PC-3 (cell line): ENCODE results near the gene TELO2. TPM values are rescaled to one million over a fixed set of nuclear protein-coding genes. Genes with fewer than 3 reads are reported as not detected.

Experiments
- ATAC-seq: fragments of 200-7000 bp; cut with Tn5 transposase; 2 replicates; pipeline ENCODE4 v1.9.1; 2020; ENCODE audit warnings: mild to moderate bottlenecking, moderate library complexity
- BruUV-seq: library from RNA; stranded (reverse); fragments of 400-500 nt; replicated peaks from 2 replicates; lab custom pipeline; 2021; lab: Mats Ljungman, UMichigan
- CTCF ChIA-PET: fragments of 300-600 bp; sonication (Branson Sonifier 250); formaldehyde crosslinking; loops from one replicate; lab custom pipeline; 2022; ENCODE audit warnings: antibody characterized with exemption; lab: Charles Lee
- POLR2A ChIA-PET: fragments of 300-600 bp; sonication (Branson Sonifier 250); formaldehyde crosslinking; loops from one replicate; lab custom pipeline; 2022; ENCODE audit warnings: antibody characterized with exemption; ENCODE audit not compliant: unreplicated experiment; lab: Charles Lee
- DNase-seq: peaks from one replicate; pipeline ENCODE4 v3.0.0-alpha.2; 2015
- H2AFZ ChIP-seq: fragments of 300-600 bp; sonication (generic); 2 replicates; pipeline ENCODE4 v1.6.0; 2016; ENCODE audit warnings: antibody characterized with exemption, low read length
- H3F3A ChIP-seq: fragments of 300-600 bp; sonication (generic); one replicate; pipeline ENCODE4 v1.6.0; 2017; ENCODE audit warnings: antibody characterized with exemption, low read length, control low read depth, mild to moderate bottlenecking; ENCODE audit not compliant: unreplicated experiment
- H3K27ac ChIP-seq: fragments of 300-600 bp; sonication (generic); 2 replicates; pipeline ENCODE4 v1.5.1; 2016; ENCODE audit warnings: mild to moderate bottlenecking, low read length
- H3K27me3 ChIP-seq: fragments of 300-600 bp; sonication (generic); 2 replicates; pipeline ENCODE4 v1.6.1; 2016; ENCODE audit warnings: low read length, mixed read lengths
- H3K36me3 ChIP-seq: fragments of 300-600 bp; sonication (generic); 2 replicates; pipeline ENCODE4 v1.6.1; 2016; ENCODE audit warnings: low read depth, mixed run types, low read length, mixed read lengths
- H3K4me1 ChIP-seq: fragments of 300-600 bp; sonication (generic); 2 replicates; pipeline ENCODE4 v1.5.1; 2016; ENCODE audit warnings: low read length; ENCODE audit not compliant: insufficient read depth
- H3K4me2 ChIP-seq: fragments of 300-600 bp; sonication (generic); 2 replicates; pipeline ENCODE4 v1.6.0; 2016; ENCODE audit warnings: low read length
- H3K4me3 ChIP-seq: fragments of 300-600 bp; sonication (generic); 2 replicates; pipeline ENCODE4 v1.5.1; 2016; ENCODE audit warnings: mild to moderate bottlenecking, low read length, mixed read lengths
- H3K79me2 ChIP-seq: fragments of 300-600 bp; sonication (generic); 2 replicates; pipeline ENCODE4 v1.6.1; 2017; ENCODE audit warnings: low read length, mixed read lengths
- H3K9ac ChIP-seq: fragments of 300-600 bp; sonication (generic); 2 replicates; pipeline ENCODE4 v1.6.0; 2016; ENCODE audit warnings: mild to moderate bottlenecking, low read length
- H3K9me2 ChIP-seq: fragments of 300-600 bp; sonication (generic); replicated peaks from 2 replicates; pipeline ENCODE4 v1.6.1; 2016; ENCODE audit warnings: mixed run types, low read length, mixed read lengths
- H3K9me3 ChIP-seq: fragments of 300-600 bp; sonication (generic); 2 replicates; pipeline ENCODE4 v1.6.1; 2016; ENCODE audit warnings: low read length, mixed read lengths
- H4K20me1 ChIP-seq: fragments of 300-600 bp; sonication (generic); 2 replicates; pipeline ENCODE4 v1.6.1; 2016; ENCODE audit warnings: low read length, mixed read lengths
- CTCF ChIP-seq: fragments of 300-600 bp; sonication (generic); conservative IDR thresholded peaks from 2 replicates; pipeline ENCODE4 v1.5.1; 2017; ENCODE audit warnings: antibody characterized with exemption, low read depth, mild to moderate bottlenecking, low read length
- EZH2 ChIP-seq: fragments of 300-600 bp; sonication (generic); IDR thresholded peaks from one replicate; pipeline ENCODE4 v1.6.1; 2017; ENCODE audit warnings: antibody characterized with exemption, mild to moderate bottlenecking, low read length; ENCODE audit not compliant: unreplicated experiment
- EZH2phosphoT487 ChIP-seq: fragments of 300-600 bp; sonication (generic); IDR thresholded peaks from 2 replicates; pipeline ENCODE4 v1.6.1; 2018; ENCODE audit warnings: mild to moderate bottlenecking, antibody characterized with exemption, low read length, borderline replicate concordance
- intact Hi-C: fragments of 100-400 bp; cut with micrococcal nuclease; formaldehyde crosslinking; loops from 2 replicates; pipeline ENCODE4 v1.9.0; 2023
- total RNA-seq: library from RNA; depleted of rRNA; stranded (reverse); fragments of >200 nt; gene quantifications from 2 replicates; pipeline ENCODE4 v1.2.3, GENCODE V29; 2014

Gene TELO2
- total RNA-seq, 1 experiment from 2014 or later: 37.8 TPM

- no peak overlapping the region for H2AFZ ChIP-seq
- no peaks in the 10 kb centered on the region for H3K79me2 ChIP-seq
- H3K4me1 ChIP-seq: no peaks in the 10 kb centered on the region
- no TSS peak for BruUV-seq
- CTCF ChIA-PET: no interaction called here
- no peaks in the 10 kb centered on the region for H3F3A ChIP-seq
- H3K4me3 ChIP-seq: no peak overlapping the region
- no peaks in the 10 kb centered on the region for H3K27me3 ChIP-seq
- no peak overlapping the region for H3K9ac ChIP-seq
- DNase-seq (no peak), ATAC-seq (no peak)
- intact Hi-C loops: no loop called here
- no peaks in the 10 kb centered on the region for H3K9me2 ChIP-seq
- H3K9me3 ChIP-seq: no peaks in the 10 kb centered on the region
- H3K4me2 ChIP-seq: no peak overlapping the region
- POLR2A ChIA-PET: no interaction called here
- no peaks in the 10 kb centered on the region for H3K36me3 ChIP-seq
- no peaks in the 10 kb centered on the region for H4K20me1 ChIP-seq
- TF ChIP-seq EZH2: no peak
- no peak for TF ChIP-seq EZH2phosphoT487
- TF ChIP-seq CTCF: no peak
- H3K27ac ChIP-seq: no peak overlapping the region
Measured at GRCh38 chr16:1530349-1530882, 37.3 kb downstream of the TELO2 start.

- Histone ChIP-seq H3K27me3 (no peaks in the 10 kb centered on the region), H3K9me3 (no peaks in the 10 kb centered on the region), H3K36me3 (no peaks in the 10 kb centered on the region), H3K9ac (no peak overlapping the region), H3K9me2 (no peaks in the 10 kb centered on the region), H3K4me3 (no peak overlapping the region), H3K79me2 (no peaks in the 10 kb centered on the region), H2AFZ (no peak overlapping the region), H3K27ac (no peak overlapping the region), H3K4me1 (no peaks in the 10 kb centered on the region), H3F3A (no peaks in the 10 kb centered on the region), H3K4me2 (no peak overlapping the region), H4K20me1 (no peaks in the 10 kb centered on the region)
- TF ChIP-seq EZH2phosphoT487: no peak
- TF ChIP-seq EZH2: no peak
- TF ChIP-seq CTCF: no peak
- ChIA-PET POLR2A (no interaction called here), CTCF (no interaction called here)
- ATAC-seq (no peak), DNase-seq (no peak)
- intact Hi-C loops: no loop called here
- no TSS peak for BruUV-seq
Measured at GRCh38 chr16:1530883-1531637, 37.9 kb downstream of the TELO2 start.

- no peak for DNase-seq
- no peaks in the 10 kb centered on the region for H3K4me1 ChIP-seq
- no peak for TF ChIP-seq CTCF
- no peak for TF ChIP-seq EZH2
- TF ChIP-seq EZH2phosphoT487: no peak
- no peak overlapping the region for H3K4me3 ChIP-seq
- ChIA-PET CTCF (no interaction called here), POLR2A (no interaction called here)
- H3K36me3 ChIP-seq: no peaks in the 10 kb centered on the region
- H4K20me1 ChIP-seq: no peaks in the 10 kb centered on the region
- no peak overlapping the region for H3K27ac ChIP-seq
- H3K9me3 ChIP-seq: no peaks in the 10 kb centered on the region
- no peaks in the 10 kb centered on the region for H3K9me2 ChIP-seq
- no peak overlapping the region for H3K9ac ChIP-seq
- ATAC-seq: no peak
- intact Hi-C loops: no loop called here
- no peak overlapping the region for H2AFZ ChIP-seq
- H3F3A ChIP-seq: no peaks in the 10 kb centered on the region
- no peaks in the 10 kb centered on the region for H3K79me2 ChIP-seq
- no TSS peak for BruUV-seq
- no peak overlapping the region for H3K4me2 ChIP-seq
- no peaks in the 10 kb centered on the region for H3K27me3 ChIP-seq
Measured at GRCh38 chr16:1531638-1531910, 38.4 kb downstream of the TELO2 start.
